DMS114 treated with DMSO at 0.1 percent for 48 hours (cell line): ENCODE results near the gene SPOCK3.

Experiments
- DNase-seq: peaks from one replicate; lab custom pipeline; 2025; ENCODE audit not compliant: unreplicated experiment; lab: John Stamatoyannopoulos, UW

The SPOCK3 gene

DNA sequence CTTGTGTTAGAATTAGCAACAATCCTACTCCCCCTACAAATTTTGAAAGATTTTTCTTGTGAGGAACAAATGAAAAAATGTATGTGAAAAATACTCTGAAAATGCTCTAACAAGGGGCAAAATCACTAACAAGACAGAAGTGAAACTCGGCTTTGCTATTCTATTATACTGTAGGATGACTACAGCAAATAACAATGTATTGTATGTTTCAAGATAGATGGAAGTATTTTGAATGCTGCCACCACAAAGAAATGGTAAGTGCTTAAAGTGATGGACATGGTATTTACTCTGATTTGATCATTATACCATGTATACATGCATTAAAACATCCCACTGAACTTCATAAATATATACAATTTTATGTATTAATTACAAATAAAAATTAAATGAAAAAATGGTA, 192.8 kb downstream of the SPOCK3 start:
- DNase-seq = no peak

DNA sequence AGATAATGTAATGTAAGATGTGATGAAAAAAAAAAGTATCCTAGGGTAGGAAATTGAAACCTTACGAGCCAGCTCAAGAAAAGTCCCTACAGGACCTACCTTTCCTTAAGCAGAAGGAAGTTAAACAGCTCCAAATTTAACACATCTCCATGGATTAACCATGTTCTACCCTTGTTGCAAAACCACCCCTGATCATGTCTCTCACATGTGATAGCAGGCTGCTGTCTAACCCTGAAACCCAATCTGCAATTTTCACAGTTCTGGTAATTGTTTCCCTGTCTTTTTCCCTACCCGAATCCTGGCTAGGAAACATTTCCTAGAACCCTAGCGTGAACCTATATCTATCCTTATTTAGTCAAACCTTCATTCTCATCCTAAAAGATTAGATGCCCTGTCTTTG, 198.9 kb downstream of the SPOCK3 start:
- DNase-seq = no peak

DNA sequence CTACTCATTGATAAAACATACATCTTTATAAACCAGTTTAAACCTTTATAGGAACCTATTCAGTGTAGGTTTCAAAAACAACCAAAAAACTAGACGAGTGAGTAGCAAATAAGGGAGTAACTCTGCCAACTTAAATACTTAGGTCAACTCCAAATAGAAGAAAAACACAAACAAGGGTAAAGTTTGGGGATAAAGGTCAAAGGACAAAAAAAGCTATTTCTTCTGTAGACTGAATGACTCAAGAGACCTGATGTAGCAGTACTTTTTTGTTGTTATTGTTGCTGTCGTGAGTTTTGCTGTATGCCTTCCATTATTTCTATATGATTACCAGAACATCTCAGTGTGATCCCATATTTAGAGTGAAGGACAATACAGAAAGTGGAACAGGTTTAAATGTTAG, 199.3 kb downstream of the SPOCK3 start:
- no peak for DNase-seq

DNA sequence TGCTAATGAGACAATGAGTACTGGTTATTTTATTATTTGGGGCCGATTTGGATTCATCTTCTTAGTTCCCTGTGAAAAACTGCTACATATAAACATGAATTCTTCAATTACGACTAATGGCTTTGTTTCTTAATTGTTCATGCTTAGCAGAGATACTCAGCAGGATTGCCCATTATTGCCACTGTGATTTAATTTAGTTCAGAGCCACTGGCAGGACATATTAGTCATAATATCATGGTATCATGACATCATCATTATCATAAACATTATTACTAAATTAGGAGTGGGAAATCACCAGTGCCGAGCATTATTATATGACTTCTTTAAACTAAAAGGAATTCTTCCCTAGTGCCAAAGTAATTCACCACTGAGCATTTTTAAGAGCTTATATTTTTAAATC, 201.4 kb downstream of the SPOCK3 start:
- DNase-seq = no peak

DNA sequence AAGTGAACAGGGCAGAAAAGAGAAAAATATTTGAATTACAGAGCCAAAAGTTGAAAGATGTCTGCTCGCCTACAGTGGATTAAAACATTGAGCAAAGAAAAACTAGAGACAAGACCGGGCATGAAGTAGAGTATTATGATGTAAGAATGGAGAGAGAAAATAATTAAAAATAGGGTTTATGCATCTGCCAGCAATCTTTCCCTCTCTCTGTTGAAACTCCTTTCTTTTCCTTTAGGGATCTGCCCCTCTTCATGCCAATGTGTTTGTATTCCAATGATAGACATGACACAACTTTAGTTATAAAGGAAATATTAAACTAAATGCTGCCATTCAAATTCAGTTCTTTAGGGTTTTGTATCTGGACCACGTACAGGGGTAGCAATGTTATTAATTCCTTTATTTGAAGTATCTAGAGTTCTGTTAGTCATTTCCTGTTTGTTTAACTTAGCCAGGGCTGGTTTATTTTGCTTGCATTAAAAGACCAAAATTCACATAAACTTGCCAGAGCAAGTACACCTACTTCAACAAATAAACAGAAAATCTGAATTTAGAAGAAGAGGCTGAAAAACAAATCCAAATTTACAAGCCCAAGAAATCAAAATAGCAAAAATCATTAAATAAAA, 202.6 kb downstream of the SPOCK3 start:
- DNase-seq = no peak

DNA sequence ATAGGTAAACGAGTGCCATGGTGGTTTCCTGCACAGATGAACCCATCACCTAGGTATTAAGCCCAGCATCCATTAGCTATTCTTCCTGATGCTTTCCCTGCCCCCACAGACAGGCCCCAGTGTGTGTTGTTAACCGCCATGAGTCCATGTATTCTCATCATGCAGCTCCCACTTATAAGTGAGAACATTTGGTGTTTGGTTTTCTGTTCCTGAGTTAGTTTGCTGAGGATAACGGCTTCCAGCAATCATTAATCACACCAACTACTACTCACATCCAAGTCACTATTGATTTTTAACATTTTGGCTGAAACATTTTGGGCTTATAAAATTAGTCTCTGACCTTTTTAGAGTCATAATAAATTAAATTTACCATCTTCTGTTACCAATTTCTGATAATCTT, 205.3 kb downstream of the SPOCK3 start:
- DNase-seq = no peak

DNA sequence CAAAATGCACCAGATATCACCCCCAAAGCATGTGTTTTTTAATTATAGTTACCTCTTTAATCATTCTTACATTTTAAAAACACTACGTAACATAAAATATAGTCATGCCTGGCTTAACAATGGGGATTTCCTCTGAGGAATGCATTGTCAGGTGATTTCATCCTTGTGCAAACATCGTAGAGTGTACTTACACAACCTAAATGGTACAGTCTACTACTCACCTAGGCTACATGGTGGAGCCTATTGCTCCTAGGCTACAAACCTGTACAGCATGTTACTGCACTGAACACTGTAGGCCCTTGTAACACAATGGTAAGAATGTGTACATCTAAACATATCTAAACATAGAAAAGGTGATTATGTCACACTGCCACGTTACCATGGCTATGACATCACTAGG, 208.6 kb downstream of the SPOCK3 start:
- DNase-seq = no peak

DNA sequence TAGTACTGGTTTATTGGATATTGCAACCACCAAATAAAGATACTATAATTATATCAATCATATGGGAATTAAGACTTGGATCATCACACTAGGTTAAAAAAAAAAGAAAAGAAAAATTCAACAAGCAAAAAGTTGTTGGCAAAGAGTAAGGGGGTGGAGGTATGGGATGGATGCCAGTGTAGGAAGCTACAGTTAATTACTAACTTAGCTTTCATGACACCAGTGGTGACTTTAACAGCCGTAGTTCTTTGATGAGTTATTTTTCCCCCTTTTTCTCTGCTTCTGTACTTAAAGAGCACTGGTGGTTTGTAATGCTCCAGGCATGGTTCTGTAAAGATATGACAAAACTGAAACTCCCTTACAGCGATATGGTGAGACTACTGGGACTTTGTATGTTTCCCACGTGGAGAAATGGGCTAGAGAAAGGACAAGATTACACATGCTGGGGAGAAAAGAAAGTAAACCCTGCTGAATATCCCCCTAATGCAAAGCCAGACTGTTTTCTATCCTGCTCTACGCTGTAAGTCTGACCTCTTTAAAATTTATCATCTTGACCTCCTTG, 210.8 kb downstream of the SPOCK3 start:
- DNase-seq = no peak

DNA sequence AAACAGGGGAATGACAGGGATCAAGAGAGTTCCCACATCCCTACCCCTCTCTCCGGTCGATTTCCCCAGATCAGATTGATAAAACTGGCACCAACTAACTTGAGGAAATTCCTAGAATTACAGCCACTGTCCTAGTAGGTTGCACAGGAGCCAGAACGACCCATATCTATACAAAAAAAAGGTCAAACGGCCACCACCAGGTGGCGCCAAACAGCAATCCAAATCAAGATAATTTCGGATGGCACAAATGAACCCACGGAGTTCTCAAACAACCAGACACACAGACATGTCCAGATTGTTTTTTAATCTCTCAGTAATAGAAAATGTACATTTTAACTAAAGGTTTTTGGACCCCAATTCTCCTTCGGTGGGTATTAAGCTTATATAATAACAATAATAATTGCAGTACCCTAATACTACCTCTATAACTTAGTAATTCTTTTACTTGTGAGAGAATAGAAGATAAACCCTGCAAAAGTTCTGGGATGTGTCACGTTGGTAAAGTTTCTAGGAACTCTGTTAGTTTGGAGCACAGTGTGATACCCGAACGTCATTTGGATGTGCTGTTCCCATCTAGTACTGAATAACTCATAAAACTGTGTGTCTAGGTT, 212.6 kb downstream of the SPOCK3 start:
- DNase-seq = peak; percentile 23

DNA sequence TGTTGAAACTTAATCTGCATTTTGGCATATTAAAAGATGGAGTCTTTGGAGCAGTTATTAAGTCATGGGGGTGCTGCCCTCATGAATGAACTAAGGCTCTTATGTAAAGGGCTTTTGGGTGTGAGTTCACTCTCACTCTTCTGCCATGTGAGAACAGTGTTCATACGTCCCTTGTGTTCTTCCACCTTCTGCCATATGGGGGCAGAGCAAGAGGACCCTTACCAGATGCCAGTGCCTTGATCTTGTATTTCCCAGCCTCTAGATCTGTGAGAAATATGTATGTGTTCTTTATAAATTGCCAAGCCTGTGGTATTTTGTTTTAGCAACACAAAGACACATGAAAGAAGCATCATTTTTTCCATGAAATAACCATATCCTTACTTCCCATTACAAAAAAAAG, 213.9 kb downstream of the SPOCK3 start:
- no peak for DNase-seq

DNA sequence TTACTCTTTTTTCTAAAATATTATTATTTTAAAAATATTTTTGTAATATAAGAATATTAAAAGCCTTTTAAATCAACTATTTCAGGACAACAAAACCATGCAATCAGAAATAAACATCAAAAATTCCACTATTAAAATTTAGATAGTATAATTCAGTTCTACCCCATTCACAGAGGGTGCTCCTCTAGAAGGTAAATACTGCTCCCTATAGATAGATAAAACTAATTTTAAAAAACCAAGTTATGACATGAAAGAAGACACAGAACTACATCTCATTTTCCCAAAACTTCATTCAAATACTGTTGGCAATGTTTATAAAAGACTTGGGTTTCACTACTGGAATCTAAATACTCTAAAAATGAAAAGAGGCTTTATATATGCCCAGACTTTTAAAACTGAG, 219.3 kb downstream of the SPOCK3 start:
- DNase-seq = no peak

DNA sequence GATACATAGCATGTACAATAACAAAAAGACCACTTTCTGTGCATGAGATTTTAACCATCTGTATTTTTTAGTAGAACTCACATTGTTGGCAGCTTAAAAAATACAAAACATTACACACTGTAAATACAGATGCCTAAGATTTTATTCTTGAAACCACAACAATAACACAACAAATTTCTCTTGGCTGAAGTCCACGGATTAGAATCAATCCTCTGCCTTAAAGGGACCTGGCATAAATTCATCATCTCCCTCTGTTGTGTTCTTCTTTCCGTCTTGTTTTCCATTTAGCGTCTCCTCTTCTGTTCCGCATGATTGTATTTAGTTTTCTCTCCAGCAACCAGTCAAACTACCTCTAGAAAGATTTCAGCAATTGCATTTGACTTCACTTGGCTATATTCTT, 231.0 kb downstream of the SPOCK3 start:
- no peak for DNase-seq

DNA sequence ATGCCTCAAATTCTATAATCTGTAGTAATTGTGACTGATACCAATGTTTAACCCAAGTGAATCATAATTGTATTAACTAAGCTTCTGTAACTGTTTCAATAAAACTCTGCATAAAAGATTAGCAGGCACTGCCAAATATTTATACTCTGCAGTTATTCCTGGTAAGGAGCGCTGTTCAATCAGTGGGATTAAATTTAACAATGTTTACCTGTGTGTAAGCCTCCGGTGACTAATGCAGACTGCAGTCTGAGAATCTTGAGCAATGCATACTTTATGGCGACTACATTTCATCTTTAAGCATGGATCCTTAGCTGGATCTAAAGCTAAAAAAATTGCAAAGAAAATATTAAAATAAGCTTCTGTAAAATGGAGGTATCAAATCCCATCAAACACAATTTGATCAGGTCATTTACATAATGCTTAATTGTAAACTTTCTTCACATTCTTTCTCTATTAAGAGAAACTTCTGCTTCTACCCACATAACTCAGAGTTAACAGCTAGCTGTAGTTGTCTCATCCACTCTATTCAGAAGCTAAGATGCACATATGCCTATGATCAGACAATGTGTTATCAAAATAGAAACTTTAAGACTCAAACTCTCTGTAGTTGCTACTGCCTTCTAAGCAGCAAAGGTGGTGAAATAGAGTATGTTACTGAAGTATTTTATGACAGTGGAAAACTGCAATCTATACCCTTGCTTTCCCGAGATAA, 234.0 kb downstream of the SPOCK3 start:
- no peak for DNase-seq

DNA sequence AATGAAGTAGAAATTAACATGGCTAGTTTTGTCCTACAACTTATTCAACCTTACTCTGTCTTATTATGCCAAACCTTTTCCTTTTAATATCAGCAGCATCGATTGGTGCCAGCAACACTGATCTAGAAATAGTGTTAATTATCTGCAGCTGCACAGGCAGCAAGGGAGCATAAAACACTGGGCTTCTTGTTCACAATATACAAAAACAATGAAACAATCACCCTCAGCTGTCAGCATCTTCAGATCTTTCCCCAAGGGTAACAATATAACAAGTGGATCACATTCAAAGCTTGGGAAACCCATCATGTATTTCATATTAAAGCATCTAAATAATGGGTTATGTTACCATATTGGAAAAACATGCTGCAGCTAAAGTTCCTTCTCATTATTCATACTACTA, 238.1 kb downstream of the SPOCK3 start:
- no peak for DNase-seq

DNA sequence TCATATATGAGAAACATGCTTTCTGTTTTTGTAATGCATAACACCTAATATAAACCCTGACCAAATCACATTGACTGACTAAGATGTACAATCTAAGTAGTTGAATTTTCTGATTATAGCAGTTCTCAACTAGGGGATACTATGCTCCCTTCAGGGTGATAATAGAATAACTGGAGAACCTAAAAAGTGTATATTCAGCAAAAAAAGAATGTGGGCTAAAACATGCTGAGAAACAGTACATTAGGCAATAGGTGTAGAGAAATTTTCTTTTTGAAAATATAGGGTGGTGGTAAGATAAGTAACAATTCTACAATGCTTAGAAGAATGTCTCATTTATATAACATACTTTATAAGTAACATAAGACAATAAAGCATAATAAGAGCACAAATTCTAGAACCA, 239.6 kb downstream of the SPOCK3 start:
- DNase-seq = no peak

DNA sequence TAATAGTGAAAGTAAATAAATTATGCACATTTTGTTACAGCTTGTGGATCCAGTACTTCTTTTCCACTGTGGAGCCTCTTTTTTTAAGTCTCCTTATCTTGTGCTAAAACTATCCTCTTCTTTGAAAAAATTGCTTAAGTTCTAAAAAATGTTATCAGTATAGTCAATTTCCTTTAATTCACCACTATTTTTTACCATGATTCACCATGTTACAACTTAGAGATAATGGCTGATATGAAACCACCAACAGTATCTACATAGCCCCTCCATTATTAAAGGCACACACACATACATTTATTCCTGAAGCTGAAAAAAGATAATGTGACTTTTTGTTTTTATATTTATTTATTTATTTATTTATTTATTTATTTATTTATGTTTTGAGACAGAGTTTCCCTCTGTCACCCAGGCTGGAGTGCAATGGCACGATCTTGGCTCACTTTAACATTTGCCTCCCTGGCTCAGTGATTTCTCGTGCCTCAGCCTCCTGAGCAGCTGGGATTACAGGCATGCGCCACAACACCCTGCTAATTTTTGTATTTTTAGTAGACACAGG, 243.2 kb downstream of the SPOCK3 start:
- no peak for DNase-seq

DNA sequence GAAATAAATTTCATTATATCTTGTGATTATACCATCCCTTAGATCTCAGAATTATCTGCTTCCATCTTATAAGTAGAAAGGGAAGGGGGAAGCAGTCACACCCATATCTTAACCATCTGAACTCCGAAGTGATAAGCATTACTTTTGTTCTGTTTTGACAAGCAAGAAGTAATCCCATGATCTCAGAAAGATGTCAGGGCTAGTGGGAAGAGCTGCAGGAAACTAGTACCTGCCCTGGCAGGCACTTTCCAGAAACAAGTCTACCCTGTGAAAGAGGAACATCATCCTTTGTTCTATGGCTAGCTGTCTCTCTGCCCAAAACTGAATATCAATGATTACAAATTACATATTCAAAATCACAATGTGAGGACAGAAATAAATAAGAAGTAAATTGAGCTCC, 244.4 kb downstream of the SPOCK3 start:
- DNase-seq = no peak

DNA sequence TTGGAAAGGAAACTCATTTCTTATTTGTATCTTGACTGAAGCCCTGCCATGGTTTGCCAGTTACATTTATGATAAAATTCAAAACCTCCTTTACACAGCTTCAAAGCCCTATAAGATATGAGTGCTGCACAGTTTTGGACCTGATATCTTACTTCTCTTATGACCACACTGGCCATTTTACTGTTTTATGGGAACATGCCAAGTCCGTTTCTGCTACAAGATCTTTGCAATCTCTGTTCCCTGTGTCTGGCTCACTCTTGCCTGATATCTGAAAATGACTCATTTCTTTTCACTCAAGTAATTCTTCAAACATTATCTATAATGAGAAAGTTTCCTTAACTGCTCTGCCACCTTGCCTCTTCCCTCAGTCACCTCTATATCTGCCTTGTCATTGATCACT, 247.3 kb downstream of the SPOCK3 start:
- no peak for DNase-seq

DNA sequence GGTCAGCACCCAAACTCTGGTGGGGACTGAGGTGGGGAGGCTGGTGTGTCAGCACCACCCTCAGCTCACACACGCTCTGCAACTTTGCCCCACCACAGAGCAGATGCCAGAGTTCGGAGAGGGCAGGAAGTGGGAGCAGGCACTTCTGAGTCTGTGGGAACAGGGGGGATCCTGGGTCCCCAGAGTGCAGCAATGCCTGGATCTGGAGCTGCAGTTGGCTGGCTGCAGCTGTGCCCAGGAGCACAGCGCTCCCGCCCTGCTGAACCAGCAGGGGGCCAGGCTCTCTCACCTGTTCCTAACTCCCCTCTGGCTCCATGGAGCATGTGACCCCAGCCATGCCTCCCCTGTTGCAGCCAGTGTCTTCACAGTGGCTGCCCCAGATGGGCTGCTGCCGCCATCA, 252.4 kb downstream of the SPOCK3 start:
- no peak for DNase-seq

DNA sequence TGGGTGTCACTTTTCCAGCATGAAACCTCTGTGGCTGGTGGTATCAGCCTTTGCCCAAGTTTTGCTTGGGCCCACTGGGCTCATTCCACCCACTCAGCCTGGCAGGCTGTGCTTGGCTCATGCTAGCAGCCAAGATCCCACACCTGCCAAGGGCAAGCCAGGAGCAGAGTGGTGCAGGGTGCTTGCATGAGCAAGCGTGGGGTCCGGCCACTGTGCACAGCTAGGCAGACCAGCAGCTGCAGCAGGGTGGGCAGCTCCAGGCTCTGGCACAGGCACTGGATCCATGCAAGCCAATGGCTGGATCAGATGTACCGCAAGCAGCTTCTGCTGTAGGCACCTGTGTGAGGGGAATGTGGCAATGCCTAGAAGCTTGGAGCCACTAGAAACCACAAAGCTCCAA, 253.9 kb downstream of the SPOCK3 start:
- DNase-seq = no peak

DNA sequence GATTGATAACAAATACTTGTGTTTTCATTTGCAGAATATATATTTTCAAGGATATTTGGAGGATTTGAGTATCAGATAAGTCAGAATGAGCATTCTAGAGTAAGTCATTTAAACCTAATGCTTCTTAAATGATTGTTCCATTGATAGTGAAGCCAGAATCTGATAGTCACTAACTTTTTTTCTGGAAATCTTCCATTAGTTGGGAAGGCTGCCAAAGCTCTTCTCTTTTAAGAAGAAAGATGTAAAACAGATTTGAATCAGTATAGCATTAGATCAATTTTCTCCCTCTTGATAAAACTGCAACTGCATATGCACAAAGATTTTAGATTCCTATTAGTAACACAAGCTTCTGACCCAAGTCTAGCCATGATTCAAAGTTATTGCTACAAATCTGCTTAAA, 256.7 kb downstream of the SPOCK3 start:
- no peak for DNase-seq

DNA sequence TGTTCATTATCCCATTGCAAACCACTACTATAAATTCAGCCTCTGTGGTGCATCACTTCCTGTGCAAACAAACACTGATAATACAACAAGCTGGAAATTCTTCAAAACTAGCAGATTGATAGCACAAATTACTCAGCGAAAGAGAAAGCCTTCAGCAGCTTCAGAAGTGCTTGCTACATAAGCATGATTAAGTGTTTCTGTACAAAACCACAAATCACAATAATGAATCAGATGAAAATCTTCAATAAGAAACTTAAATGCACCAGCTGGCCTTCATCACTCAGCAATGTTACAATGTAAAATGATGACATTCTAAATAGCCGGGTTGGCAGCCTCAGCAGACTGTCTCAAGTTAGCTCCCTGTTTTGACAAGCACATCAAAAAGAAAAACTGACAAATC, 262.2 kb downstream of the SPOCK3 start:
- no peak for DNase-seq
